AG04450 (cell line): Measurements from ENCODE around the gene BOD1L1. TPM values are rescaled to one million over a fixed set of nuclear protein-coding genes. Genes with fewer than 3 reads are reported as not detected.

Source experiments
- CTCF ChIA-PET: fragments of 300-600, 350-600 bp; formaldehyde crosslinking; extraction: SDS; loops from one replicate; lab custom pipeline; 2022; ENCODE audit warnings: antibody characterized with exemption, inconsistent platforms; lab: Charles Lee
- POLR2A ChIA-PET: fragments of 350-600 bp; formaldehyde crosslinking; extraction: SDS; loops from one replicate; lab custom pipeline; 2021; ENCODE audit warnings: antibody characterized with exemption, inconsistent platforms; lab: Yijun Ruan, JAX
- DNase-seq: peaks from one replicate; pipeline ENCODE4 v3.0.0-alpha.2; 2011; ENCODE audit warnings: low read depth, low spot score
- H3K27ac ChIP-seq: one replicate; pipeline ENCODE4 v1.5.1; 2012; ENCODE audit warnings: low read depth, low read length, control low read depth
- H3K27me3 ChIP-seq: one replicate; pipeline ENCODE4 v1.6.0; 2012; ENCODE audit warnings: low read length; ENCODE audit not compliant: control insufficient read depth, insufficient read depth
- H3K4me3 ChIP-seq: 2 replicates; pipeline ENCODE4 v1.5.1; 2011; ENCODE audit warnings: mild to moderate bottlenecking, low read depth, low read length, control low read depth
- H3K9me3 ChIP-seq: 2 replicates; pipeline ENCODE4 v1.5.1; 2012; ENCODE audit warnings: low read length; ENCODE audit not compliant: control insufficient read depth, insufficient read depth
- polyA plus RNA-seq: library from polyadenylated mRNA; depleted of rRNA; stranded (reverse); fragments of >200 nt; gene quantifications from 2 replicates; pipeline ENCODE4 v1.2.3, GENCODE V29; 2011
- TF ChIP-seq, protein P1 (sequence below): IDR thresholded peaks from 2 replicates; pipeline ENCODE4 v1.5.1; 2011; ENCODE audit warnings: low read depth, low read length, control low read depth, inconsistent platforms

The BOD1L1 gene
- polyA plus RNA-seq, 1 experiment, result 23.1 TPM

DNA sequence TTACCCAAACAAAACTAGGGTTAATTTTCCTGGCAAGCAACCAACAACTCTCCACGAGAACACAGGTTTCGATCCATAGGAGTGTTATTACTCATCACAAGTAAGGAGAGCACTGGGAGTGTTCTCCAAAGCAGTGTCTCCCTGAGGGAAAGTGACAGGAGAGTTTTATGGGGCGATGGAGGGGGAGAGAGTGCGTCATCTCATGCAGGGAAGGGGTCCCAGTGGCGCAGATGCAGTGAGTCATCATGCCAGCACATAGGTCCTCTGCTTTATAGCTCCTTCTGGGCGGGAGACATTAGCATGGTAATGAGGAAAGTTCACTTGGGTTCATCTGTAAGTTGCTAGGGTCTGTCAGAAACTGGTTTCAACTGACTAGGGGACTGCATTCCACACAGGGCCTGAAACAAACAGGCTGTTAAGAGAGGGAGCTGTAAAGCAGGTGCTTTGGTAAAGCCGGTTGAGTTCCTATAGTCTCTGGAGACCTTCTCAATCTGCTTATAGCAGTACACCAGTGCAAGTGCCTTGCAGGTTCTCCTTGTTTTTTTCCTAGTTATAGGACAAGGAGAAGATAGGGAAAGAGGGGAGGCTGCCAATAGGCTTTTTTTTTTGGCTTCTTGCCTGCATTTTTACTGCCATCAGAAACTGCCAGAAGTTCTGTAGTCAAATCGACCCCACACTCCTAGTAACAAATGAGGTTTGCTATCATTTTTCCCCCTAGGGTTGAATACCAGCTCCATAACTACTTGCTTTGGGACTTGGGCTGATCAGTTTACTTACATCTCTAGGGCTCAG is 12.8 kb upstream of the BOD1L1 start:
- H3K27ac ChIP-seq, result no peak overlapping the region
- H3K9me3 ChIP-seq, result no peaks in the 10 kb centered on the region
- ChIA-PET CTCF (interaction anchor here (5.7 kb wide), 1 partner anchor 14 kb away, joined by 89 read pairs; no protein-coding TSS in a partner anchor), POLR2A (no interaction called here)
- TF ChIP-seq, protein P1, sequence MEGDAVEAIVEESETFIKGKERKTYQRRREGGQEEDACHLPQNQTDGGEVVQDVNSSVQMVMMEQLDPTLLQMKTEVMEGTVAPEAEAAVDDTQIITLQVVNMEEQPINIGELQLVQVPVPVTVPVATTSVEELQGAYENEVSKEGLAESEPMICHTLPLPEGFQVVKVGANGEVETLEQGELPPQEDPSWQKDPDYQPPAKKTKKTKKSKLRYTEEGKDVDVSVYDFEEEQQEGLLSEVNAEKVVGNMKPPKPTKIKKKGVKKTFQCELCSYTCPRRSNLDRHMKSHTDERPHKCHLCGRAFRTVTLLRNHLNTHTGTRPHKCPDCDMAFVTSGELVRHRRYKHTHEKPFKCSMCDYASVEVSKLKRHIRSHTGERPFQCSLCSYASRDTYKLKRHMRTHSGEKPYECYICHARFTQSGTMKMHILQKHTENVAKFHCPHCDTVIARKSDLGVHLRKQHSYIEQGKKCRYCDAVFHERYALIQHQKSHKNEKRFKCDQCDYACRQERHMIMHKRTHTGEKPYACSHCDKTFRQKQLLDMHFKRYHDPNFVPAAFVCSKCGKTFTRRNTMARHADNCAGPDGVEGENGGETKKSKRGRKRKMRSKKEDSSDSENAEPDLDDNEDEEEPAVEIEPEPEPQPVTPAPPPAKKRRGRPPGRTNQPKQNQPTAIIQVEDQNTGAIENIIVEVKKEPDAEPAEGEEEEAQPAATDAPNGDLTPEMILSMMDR, result no peak
- 0 out of 2 replicates have a peak overlapping the region, but pooled peaks have one; percentile 10 for H3K4me3 ChIP-seq
- H3K27me3 ChIP-seq, result peaks cover 9% of the 10 kb centered on the region
- DNase-seq, result no peak

DNA sequence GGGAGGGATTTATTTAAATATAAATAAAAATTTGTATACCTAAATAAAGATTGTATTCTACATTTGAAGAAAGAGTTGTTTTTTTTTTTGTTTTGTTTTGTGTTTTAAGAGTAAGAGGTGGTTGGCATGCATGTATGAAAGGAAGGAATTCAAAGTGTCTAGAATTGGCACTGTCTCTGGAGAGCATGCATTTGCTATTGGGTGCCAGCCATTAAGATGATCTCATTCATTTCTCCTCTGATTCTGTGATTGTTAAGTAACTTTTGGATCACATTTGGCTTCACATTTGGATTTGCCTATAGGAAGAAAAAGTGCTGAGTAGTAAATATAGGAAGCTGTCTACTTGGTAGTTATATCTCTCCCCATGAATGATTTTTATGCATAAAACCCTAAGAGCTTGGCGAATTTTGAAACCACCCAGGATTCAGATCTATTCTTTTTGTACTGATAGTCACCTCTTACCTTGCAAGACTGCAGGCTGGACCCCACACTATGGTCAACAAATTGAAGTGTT is 7.8 kb upstream of the BOD1L1 start:
- DNase-seq, result no peak
- ChIA-PET POLR2A (no interaction called here), CTCF (interaction anchor here (1.1 to 1.6 kb wide), 2 partner anchors 19 to 22 kb away, joined by 4 to 7 read pairs; no protein-coding TSS in a partner anchor)
- no peak overlapping the region for H3K27ac ChIP-seq
- H3K27me3 ChIP-seq, result peaks cover 16% of the 10 kb centered on the region
- H3K9me3 ChIP-seq, result no peaks in the 10 kb centered on the region
- no peak overlapping the region for H3K4me3 ChIP-seq
- TF ChIP-seq, protein P1, result no peak

DNA sequence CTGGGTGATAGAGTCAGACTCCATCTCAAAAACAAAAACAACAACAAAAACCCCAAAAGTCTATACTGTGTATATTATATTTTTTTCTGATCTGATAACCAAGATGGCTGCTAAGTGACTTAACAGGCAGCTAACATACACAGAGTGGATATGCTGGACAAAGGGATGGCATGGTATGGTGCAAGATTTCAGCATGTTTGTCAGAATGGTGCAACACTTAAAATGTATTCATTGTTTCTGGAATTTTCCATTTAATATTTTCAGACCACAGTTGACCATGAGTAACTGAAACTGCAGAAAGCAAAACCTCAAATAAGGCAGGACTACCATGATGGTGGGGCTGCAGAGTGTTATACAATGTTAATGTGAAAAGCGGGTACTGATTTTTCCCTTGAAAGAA is 6.1 kb upstream of the BOD1L1 start:
- Histone ChIP-seq H3K27ac (no peak overlapping the region), H3K27me3 (peaks cover 16% of the 10 kb centered on the region), H3K9me3 (no peaks in the 10 kb centered on the region), H3K4me3 (no peak overlapping the region)
- DNase-seq, result no peak
- ChIA-PET CTCF (interaction anchor here (1.2 kb wide), 1 partner anchor 21 kb away, joined by 6 read pairs; no protein-coding TSS in a partner anchor), POLR2A (no interaction called here)
- TF ChIP-seq, protein P1, result no peak

DNA sequence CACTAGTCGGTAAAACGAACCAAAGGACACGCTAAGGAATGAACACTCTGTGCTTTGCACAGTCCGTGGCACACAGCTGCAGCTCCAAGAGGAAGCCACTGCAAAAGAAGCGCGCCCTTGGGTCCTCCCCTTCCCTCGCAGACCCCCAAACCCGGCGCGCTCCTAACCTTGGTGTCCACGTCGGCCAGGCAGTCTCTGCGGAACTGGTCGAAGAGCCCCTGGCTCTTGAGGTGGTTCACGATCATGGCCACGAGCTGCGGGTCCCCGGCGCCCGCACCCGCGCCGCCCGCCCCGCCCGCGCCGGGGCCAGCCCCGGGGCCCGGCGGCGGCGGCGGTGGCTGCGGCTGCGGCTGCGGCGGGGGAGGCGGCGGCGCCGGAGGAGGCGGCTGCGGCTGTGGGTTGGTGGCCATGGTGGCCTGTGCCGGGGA is 333 bp downstream of the BOD1L1 start:
- TF ChIP-seq, protein P1, result no peak
- ChIA-PET POLR2A (interaction anchor here (1.6 kb wide), 1 partner anchor 11 kb away, joined by 4 read pairs; no protein-coding TSS in a partner anchor), CTCF (no interaction called here)
- no peaks in the 10 kb centered on the region for H3K9me3 ChIP-seq
- peak overlapping the region; percentile 99 for H3K4me3 ChIP-seq
- no peak overlapping the region for H3K27ac ChIP-seq
- DNase-seq, result no peak
- H3K27me3 ChIP-seq, result no peaks in the 10 kb centered on the region

DNA sequence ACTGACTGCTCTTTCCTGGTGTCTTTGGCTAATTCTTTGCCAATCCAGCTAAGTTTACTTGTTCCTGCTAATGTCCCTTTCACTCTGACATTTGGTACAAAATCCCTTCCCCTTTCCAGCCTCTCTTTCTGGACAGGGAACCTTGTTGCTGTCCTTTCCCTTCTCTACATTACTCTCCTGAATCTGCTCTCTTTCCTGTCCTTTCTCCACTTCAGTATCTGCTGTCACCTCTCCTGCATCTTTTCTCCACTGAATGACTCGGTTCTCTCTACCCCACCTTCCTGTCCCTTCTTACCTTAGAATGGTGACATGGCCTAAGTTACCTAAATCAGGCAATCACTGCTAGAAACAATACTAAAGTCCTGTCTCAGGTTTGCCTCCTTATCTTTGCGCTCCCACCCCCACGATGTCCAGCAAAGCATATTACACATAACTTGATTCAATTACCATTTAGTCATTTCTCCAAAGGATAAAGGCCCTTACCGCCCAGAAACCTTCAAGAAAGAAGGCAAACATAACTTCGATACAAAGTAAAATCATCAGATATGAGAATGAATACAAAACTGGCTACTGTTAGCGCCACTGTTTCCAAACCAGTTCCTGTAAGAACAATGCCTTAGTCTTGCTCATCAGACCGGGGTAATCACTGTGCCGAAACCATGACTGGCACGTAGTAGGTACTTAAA is 890 bp downstream of the BOD1L1 start:
- peak overlapping the region; percentile 99 for H3K4me3 ChIP-seq
- no peak for DNase-seq
- TF ChIP-seq, protein P1, result no peak
- H3K9me3 ChIP-seq, result no peaks in the 10 kb centered on the region
- POLR2A ChIA-PET, result no interaction called here
- CTCF ChIA-PET, result no interaction called here
- no peaks in the 10 kb centered on the region for H3K27me3 ChIP-seq
- H3K27ac ChIP-seq, result no peak overlapping the region
